Nephron progenitor cell (in vitro differentiated cells): ENCODE data around the gene RAC3.

ENCODE experiments used
- DNase-seq: peaks from one replicate; pipeline ENCODE4 v3.0.0; 2021
- H3K27ac Mint-ChIP-seq: 2 replicates; pipeline ENCODE4 v1.8.0; 2021; ENCODE audit warnings: mild to moderate bottlenecking, moderate library complexity, mixed read lengths
- H3K27me3 Mint-ChIP-seq: 2 replicates; pipeline ENCODE4 v1.8.0; 2021; ENCODE audit warnings: mild to moderate bottlenecking, low read depth, mixed read lengths; ENCODE audit not compliant: poor library complexity
- H3K36me3 Mint-ChIP-seq: 2 replicates; pipeline ENCODE4 v1.8.0; 2021; ENCODE audit warnings: low read depth, mixed read lengths
- H3K4me1 Mint-ChIP-seq: 2 replicates; pipeline ENCODE4 v1.8.0; 2021; ENCODE audit warnings: mixed read lengths
- H3K4me3 Mint-ChIP-seq: 2 replicates; pipeline ENCODE4 v1.8.0; 2021; ENCODE audit warnings: mild to moderate bottlenecking, moderate library complexity, mixed read lengths
- H3K9me3 Mint-ChIP-seq: 2 replicates; pipeline ENCODE4 v1.8.0; 2021; ENCODE audit warnings: mild to moderate bottlenecking, moderate library complexity, mixed read lengths
- CTCF ChIP-seq: fragments of 200-600 bp; sonication (generic); IDR thresholded peaks from 2 replicates; pipeline ENCODE4 v1.5.0; 2021; ENCODE audit warnings: antibody characterized with exemption

RAC3 gene

GRCh38 chr17:82025401-82026107 is 5.9 kb upstream of the RAC3 start:
- Mint-ChIP-seq H3K27ac (no peak overlapping the region), H3K9me3 (no peaks in the 10 kb centered on the region), H3K4me3 (peak overlapping the region; percentile 52), H3K27me3 (peaks cover 3% of the 10 kb centered on the region), H3K4me1 (peaks cover 24% of the 10 kb centered on the region), H3K36me3 (no peaks in the 10 kb centered on the region)
- no peak for DNase-seq
- TF ChIP-seq CTCF, result no peak

GRCh38 chr17:82028246-82028645 is 3.2 kb upstream of the RAC3 start:
- DNase-seq, result no peak
- H3K9me3 Mint-ChIP-seq, result no peaks in the 10 kb centered on the region
- H3K4me3 Mint-ChIP-seq, result no peak overlapping the region
- no peak overlapping the region for H3K27ac Mint-ChIP-seq
- H3K27me3 Mint-ChIP-seq, result peaks cover 9% of the 10 kb centered on the region
- no peak for TF ChIP-seq CTCF
- H3K36me3 Mint-ChIP-seq, result no peaks in the 10 kb centered on the region
- peaks cover 19% of the 10 kb centered on the region for H3K4me1 Mint-ChIP-seq

- no peak overlapping the region for H3K4me3 Mint-ChIP-seq
- H3K27me3 Mint-ChIP-seq, result peaks cover 9% of the 10 kb centered on the region
Observed at GRCh38 chr17:82028966-82029365, 2.5 kb upstream of the RAC3 start.

GRCh38 chr17:82029391-82029790 is 2.1 kb upstream of the RAC3 start:
- peak overlapping the region; percentile 81 for H3K27ac Mint-ChIP-seq
- H3K36me3 Mint-ChIP-seq, result no peaks in the 10 kb centered on the region
- H3K4me3 Mint-ChIP-seq, result peak overlapping the region; percentile 72
- TF ChIP-seq CTCF, result no peak
- H3K27me3 Mint-ChIP-seq, result peaks cover 9% of the 10 kb centered on the region
- no peaks in the 10 kb centered on the region for H3K9me3 Mint-ChIP-seq
- peaks cover 17% of the 10 kb centered on the region for H3K4me1 Mint-ChIP-seq
- DNase-seq, result no peak

More at GRCh38 chr17:82028966-82029365, 2.5 kb upstream of the RAC3 start:
- no peaks in the 10 kb centered on the region for H3K9me3 Mint-ChIP-seq
- no peaks in the 10 kb centered on the region for H3K36me3 Mint-ChIP-seq
- no peak overlapping the region for H3K27ac Mint-ChIP-seq
- no peak for DNase-seq
- TF ChIP-seq CTCF, result no peak
- H3K4me1 Mint-ChIP-seq, result peaks cover 17% of the 10 kb centered on the region

GRCh38 chr17:82029990-82030469 is 1.4 kb upstream of the RAC3 start:
- Mint-ChIP-seq H3K9me3 (no peaks in the 10 kb centered on the region), H3K27ac (no peak overlapping the region), H3K4me3 (peak overlapping the region; percentile 72), H3K36me3 (no peaks in the 10 kb centered on the region), H3K4me1 (peaks cover 18% of the 10 kb centered on the region), H3K27me3 (peaks cover 9% of the 10 kb centered on the region)
- no peak for DNase-seq
- no peak for TF ChIP-seq CTCF
